Fibroblast of skin of abdomen (primary cell): Measurements from ENCODE around the gene ITPK1.
"Not testable (repeated sequence)": the region's sequence is repeated elsewhere in the genome, so short reads cannot be mapped to it uniquely, and the experiment has no call there.

ENCODE experiments used
- DNase-seq: peaks from one replicate; pipeline ENCODE4 v3.0.0-alpha.2; 2013

Gene ITPK1

DNA sequence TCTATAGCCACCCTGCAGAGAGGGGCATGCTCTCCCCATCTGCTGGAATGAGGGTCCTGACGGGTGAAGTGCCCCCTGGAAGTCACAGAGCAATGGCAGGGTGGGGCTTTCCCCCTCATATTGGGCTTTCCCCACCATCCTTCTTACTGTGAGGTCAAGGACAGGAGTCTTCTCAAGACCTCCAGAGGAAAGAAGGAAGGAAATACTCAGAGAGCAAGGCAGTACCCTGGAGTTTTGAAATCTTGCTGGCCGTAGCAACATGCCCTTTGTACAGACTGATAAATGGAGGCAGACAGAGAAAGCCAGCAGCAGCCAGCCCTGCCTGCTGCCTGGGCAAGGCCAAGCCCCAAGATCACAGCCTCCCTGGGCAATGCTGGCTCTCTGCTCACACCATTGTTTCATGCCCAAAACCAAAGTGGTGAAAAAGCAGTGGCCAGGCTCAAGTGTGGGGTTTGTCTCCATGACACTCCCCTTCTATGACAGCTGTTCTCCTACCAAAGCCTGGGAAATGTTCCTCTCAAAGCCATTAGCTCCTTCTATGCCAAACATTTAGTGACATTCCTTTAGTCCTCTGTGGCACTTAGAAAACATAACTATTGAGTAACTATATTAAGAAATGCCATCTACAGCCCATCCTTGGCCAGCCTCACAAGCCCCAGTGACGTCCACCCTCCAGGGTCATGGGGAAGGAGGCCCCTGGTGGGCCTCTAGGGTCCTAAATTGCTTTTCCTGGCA is 13.2 kb upstream of the ITPK1 start:
- no peak for DNase-seq

DNA sequence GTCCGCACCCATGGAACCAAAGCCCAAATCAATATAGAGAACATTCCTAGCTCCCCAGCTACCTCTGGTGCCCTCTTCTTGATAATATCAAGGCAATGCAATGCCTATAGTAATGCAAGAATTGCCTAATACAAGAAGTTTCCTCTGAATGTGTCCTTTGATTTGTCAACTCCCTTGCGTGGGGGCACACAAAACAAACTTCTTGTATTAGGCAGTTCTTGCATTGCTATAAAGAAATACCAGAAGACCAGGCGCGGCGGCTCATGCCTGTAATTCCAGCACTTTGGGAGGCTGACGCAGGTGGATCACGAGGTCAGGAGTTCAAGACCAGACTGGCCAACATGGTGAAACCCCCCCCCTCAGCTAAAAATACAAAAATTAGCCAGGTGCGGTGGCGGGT is 10.4 kb upstream of the ITPK1 start:
- DNase-seq, result no peak

DNA sequence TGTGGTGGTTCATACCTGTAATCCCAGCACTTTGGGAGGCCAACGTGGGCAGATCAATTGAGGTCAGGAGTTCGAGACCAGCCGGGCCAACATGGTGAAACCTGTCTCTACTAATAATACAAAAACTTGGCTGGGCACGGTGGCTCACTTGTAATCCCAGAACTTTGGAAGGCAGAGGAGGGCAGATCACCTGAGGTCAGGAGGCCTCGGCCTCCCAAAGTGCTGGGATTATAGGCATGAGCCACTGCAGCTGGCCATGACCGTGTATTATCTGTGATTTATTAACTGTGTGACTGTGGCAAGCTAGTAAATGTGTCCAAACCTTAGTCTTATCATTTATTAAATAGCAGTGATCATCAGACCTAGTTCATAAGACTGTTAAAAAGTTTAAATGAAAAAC is 7.1 kb upstream of the ITPK1 start:
- DNase-seq, result no peak

DNA sequence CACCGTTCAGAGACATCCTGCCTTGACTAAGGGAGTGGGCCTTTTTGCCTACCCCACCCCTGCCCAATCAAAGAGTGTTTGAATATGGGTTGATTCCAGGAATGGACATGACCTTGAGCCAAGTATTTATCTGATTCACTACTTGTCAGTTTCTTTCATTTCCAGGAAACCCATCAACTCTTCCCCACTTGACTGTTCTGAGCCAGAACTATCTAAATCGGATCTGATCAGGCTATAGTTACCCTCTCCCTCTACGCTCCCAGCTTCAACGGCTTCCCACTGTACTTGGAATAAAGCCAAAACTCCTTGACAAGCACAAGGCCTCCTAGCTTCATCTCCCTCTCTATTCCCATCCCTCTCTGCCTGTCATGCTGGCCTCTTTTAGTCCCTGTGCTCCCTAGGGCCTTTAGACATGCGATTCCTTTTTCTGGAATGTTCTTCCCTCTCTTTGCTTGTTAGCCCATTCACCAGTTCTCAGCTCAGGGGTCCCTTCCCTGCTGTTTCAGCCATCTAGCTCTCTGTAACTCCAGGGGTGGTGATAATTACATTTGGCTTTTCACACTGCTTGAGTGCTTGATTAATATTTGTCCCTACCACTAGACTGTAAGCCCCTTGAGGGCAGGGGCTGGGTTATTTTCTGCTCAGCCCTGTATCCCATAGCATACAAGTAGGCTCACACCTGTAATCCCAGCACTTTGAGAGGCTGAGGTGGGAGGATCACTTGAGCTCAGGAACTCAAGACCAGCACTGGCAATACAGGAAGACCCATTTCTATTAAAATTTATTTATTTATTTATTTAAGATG is 5.5 kb upstream of the ITPK1 start:
- DNase-seq, result no peak

DNA sequence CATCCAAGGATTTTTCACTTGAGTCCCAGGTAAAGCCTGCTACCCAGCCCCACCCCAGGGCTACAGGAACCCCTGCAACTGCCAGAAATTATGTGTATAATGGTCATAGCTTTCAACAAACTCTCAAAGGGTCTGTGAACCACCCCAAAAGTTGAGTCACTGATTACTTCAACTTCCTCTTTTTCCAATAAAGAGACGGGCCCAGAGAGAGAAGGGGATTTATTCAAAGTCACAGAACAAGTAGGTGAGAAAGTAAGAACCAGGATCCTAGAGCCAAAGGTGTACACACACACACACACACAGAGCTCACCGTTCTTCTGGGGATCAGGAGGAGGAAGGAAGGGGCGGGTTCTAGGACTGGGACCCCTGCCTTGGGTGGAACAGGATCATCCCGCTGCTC is 4.8 kb upstream of the ITPK1 start:
- no peak for DNase-seq

DNA sequence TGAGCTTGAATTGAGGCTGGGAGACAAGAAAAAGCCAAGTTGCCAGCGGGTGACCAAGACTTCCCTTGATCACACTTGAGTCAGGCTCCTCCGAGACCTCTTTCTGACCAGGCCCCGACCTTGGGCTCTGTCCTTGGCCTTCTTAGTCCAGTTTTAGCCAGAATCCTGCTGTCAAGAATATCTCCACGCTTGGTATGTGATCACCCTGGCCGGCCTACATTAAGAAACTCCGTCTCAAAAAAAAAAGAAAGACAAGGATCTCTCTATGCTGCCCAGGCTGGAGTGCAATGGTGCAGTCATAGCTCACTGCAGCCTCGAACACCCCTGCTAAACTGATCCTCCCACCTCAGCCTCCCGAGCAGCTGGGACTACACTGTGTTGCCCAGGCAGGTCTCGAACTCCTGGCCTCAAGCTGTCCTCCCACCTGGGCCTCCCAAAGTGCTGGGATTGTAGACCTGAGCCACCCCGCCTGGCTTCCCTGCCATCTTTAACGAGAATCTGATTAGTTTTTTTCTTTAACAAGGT is 1.0 kb upstream of the ITPK1 start:
- no peak for DNase-seq

DNA sequence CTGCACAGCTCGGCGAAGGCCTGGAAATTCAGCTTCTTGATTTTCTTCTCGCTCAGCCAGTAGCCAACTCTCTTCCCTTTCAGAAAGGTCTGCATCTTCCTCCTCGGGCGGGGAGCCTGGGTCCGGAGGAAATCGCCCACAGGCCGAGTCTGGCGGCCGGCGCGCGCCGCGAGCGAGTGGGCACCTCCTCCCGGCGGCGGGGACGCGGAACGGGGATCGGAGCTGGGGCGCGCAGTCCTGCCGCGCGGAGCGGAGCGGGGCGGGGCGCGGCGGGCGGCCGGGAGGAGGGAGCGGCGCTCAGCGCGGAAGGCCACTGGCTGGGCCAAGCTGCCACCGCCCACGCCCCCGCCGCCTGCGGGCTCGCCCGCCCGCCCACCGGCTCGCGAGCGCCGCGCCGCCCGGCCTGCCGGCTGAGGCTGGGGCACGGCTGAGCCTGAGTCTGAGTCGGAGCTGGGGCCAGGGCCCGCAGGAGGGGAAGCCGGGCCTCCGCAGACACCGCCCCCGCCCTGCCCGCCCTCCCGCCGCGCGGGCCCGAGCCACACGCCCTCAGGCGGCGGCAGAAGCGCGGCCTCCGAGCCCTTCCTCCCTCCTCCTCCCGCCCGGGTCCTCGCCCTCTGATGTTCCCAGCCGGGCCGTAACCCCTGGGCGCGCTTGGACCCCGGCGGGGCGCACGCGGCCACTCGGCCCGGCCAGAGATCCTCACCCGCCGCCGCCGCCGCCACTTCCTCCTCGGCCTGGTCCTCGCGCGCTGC is 480 bp downstream of the ITPK1 start:
- DNase-seq, result peak; percentile 91

DNA sequence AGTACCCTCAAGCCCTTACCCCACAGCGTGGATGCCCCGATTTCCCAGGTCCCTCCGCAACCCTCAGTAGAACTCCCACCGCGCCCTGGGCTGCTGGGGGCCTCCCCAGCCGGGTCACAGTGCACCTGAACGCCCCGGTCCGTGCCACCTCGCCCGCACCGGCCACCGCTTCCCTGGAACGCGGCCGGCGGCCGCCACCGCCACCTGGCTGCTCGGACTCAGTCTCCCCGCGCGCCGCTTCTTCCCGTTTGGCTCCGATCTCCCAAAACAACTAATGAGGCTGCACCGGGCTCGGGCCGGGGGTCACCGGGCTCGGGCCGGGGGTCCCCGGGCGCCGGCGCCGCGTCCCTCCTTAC is 1.0 kb downstream of the ITPK1 start:
- DNase-seq, result no peak

DNA sequence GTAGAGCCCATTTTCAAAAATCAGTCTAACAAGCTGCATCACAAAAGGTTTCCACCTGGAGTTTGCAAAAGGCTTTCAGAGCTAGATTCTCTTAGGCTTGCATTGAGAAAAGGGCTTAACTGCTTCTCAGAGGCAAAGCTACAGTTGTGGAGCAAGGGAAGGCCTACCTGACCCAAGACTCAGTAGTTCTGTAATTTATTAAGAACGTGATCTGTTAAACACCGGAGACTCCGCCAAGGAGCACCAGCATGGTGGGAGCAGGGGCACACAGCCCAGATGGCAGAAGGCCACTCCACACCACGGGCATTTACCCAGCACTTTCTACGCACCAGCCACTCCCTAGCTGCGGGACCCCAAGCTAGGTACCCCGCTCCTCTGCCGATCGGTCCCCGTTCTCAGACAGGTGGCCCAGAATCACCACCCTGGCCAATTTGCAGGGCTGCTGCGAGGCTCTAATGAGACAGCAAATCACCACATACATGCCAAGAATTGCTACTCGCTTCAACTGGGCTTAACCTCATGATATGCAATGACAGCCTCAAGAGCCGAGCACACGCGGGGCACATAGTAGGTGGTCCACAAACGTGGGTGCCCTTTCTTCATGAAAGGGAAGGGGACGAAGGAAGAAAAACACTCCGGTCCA is 1.5 kb downstream of the ITPK1 start:
- DNase-seq, result no peak

DNA sequence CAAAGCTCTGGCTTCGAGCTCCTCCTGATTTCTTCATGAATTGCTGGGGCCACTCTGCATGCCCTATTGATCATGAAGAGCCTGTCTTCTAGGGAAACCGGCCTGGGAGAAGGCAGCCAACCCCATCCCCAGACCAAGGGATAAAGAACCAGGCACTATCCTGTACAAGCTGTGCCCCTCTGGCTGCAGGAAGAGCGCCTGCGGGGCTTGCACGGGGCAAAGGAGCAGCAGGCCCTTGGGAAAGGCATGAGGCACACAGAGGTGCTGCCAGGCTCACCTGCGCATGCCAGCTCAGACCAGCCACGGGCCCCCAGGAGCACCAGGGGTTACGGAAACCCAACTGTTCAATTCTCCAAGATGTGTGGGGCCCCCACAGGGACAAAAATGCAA is 2.1 kb downstream of the ITPK1 start:
- DNase-seq, result no peak

DNA sequence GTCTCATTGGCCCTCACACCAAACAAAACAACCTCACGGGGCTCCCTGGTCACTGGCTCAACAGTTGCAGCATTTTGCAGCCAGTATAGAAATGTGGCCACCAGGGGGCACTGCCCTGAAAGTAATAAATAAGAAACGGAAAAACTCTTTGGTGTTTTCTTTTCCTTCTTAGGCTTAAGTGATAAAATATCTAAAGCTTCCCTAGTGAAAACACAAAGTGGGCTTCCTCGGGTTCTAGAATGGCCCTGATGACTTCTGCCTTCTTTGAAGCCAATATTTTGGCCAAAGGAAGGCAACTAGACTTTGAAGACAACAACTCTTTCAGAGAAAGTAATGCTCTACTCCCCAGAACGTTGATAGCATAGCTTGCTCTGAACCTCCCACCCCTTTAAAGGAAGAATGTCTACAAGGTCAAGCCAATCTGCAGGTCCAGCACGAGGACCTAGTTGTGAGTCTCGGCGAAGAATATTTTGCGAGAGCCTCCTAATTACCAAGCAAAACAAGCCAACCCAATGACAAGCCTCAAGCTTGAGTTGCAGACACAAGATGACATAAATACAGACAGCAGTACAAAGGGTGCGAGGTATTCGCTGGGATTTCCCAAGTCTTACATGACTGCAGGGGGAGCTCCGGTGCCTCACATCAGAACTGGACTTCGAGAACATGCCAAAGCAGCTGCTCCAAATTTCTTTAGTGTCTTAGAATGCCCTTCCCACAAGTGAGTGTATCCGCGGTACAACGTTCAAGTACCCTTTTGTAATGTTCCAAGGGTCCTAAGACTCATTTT is 2.6 kb downstream of the ITPK1 start:
- DNase-seq, result peak; percentile 70

DNA sequence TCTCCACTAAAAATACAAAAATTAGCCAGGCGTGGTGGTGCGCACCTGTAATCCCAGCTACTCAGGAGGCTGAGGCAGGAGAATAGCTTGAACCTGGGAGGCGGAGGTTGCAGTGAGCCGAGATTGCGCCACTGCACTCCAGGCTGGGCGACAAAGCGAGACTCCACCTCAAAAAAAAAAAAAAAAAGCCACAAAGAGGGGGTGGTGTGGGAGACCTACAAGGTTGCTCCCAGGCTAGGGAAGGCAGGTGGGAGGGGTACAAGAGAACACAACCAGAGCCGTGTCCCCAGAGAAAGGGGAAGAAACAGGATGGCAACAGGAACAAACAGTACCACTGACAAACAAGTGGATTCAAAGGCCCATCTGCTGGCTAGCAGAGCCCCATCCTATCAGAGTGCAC is 4.2 kb downstream of the ITPK1 start:
- DNase-seq, result not testable (repeated sequence)

DNA sequence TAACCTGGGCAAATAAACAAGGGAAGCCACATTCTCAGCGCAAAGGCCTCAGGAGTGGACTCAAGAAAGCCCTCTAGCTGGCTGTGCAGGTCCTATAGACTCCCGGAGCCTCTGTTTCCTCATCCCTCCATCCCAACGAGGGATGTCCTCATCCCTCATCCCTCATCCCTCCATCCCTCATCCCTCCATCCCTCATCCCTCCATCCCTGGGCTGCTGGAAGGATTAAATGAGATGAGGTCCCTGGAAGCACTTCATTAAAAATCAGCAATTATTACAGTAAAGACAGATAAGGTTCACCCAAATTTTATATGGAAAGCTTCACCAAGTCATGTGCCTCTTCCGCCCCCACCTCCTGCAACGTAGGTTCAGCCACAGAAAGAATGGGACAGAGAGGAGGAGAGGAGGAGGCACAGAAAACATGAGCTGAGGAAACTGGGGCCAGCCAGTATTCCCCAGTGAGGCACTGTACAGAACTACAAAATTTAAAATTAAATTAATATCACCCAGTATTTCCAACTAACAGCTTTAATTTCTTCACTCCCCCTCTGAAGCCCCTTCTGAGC is 4.8 kb downstream of the ITPK1 start:
- no peak for DNase-seq

DNA sequence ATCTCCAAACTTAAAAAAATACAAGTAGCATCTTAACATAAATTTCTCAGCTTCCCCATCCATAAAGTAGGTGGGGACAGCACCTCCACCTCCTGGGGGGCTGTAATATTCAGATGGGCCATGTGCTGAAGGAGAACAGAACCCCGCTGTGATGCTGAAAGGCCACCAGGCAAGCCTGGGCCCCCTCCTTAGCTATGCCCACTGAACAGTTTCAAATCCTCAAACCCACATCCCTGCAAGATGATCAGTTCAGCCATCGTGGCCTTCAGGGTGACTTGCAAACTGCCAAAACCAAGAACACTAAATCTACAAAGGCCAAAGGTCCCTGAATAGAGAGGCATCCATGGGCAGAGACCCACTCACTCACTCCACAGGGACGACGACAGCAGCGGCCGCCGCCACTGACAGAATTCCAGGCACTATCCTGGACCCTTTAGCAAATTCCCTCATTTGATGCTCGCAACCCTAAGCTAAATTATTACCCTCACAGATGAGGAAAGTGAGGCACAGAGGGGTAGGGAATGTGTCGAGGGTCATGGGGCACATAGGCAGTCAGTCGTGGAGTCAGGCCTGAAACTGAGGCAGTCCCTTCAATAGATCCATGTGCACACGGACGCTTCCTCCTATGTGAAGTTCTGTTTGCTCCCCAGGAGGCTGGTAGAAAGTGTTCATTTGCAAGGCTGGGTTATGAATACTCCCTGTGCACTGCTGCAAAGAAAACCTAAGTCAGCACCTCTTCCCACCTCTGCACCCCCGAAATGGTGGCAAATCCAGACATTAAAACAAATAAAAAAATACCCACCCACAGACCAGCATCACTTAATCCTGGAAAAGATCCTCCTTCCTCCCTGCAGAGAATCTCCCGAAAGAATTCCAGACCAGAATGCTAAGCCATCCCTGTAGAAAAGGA is 5.9 kb downstream of the ITPK1 start:
- DNase-seq, result no peak

DNA sequence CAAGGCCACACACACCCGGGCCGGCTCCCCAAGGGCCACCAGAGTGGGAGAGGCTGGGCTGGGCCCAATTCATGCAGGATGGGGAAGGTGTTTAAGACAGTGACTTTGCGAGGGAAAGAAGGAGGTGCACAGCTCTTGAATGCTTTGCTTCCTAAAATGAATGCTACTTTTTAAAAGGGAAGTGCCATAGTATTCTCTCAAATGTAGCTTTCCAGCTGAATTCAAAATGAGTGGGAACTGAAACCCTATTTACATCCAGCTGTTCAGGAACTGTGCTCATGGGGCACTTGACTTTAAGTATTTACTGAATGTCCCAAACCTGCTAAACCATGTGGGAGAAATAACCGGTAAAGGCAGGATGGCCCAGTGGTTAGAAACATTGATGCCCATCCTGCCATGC is 7.6 kb downstream of the ITPK1 start:
- DNase-seq, result no peak

DNA sequence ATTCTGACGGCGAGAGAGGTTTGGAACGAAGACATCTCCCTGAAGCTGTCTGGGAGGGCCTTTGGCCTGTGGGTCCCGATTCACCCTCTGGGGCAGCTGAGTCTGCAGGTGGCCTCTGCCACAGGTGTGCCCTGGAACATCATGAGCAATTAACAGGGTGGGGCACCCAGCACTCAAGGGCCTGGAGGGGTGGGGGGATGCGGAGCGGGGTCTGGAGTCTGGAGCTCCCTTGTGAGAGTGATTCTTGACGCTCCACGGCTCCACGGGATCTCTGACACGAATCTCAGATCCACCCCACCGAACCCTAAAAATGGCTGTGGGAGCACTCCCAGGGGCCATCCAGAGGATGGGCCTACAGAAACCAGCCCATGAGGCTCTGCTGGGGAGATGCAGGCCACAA is 8.3 kb downstream of the ITPK1 start:
- no peak for DNase-seq

DNA sequence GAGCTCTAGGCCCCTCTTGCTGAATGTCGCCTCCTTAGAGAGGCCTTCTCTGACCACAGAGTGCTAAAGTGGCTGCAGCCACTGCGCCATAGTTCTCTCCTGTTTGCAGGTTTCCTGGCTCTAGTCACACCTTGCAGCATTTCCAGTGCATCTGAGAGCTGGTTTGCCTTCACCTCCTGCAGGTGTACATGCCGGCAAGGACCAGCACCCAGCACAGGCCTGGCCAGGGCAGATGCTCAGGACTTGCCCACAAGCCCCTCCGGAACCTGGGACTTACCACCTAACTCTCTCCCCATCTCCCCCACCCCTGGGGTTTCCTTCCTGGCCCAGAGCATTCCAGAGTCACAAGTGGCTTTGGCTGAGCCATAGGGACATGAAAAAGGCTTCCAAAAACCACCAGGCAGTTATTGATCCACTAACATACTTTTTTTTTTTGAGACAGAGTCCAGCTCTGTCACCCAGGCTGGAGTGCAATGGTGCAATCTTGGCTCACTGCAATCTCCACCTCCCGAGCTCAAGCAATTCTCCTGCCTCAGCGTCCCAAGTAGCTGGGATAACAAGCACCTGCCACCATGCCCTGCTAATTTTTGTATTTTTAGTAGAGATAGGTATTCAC is 9.1 kb downstream of the ITPK1 start:
- no peak for DNase-seq

DNA sequence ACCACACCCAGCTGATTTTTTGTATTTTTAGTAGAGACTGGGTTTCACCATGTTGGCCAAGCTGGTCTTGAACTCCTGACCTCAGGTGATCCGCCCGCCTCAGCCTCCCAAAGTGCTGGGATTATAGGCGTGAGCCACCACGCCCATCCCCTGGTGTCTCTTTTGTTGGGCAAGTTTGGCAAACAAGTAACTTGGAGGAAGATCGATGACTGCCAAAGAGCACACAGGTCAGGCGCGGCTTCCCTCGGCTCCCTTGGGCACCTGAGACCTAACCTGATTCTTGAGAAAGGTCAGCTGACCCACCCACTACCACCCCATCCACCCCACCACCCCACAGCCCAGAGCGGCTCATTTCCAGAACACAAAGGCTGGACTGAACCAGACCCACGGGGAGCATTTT is 9.9 kb downstream of the ITPK1 start:
- not testable (repeated sequence) for DNase-seq

DNA sequence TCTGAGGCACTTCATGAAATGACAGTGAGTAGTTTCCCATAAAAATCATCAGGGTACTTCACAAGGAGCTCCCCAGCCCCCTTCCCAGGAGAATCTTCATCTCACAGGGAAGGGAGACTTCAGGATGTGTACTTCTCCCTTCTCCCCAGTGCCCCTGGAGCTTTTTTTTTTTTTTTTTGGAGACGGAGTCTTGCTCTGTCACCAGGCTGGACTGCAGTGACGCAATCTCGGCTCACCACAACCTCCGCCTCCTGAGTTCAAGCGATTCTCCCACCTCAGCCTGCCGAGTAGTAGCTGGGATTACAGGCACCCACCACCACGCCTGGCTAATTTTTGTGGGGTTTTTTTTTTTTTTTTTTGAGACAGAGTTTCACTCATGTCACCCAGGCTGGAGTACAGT is 10.4 kb downstream of the ITPK1 start:
- DNase-seq, result peak; percentile 71

DNA sequence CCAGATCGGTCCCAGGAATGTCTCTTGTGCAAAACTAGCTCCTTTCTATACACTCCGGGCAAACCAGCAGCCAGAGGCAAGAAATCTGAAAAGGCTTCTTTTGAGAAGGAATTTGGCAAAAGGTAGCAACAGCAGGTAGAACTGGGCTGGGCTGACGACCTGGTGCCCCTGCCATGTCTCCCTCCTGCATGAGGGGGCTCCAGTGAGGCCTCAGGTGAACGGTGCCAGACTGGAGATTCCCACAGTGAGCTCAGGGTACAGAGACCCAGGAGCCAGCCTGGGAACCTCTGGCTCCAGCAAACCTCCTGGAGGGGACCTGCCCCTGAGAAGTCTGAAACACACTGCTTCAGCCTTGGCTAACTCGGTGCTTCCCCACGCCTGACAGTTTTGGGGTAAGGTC is 10.8 kb downstream of the ITPK1 start:
- DNase-seq, result no peak
